Fibroblast of skin of back (primary cell): Measurements from ENCODE around the gene FBXO41.

Experiments used
- DNase-seq: peaks from one replicate; pipeline ENCODE4 v3.0.0-alpha.2; 2013

FBXO41 gene

GRCh38 chr2:73212448-73213176 lies 71.7 kb downstream of the FBXO41 start:
- DNase-seq: peak; percentile 81

- DNase-seq: no peak
Measured at GRCh38 chr2:73212098-73212447, 72.2 kb downstream of the FBXO41 start.

- DNase-seq: no peak
Measured at GRCh38 chr2:73210696-73211095, 73.6 kb downstream of the FBXO41 start.

- DNase-seq: no peak
Measured at GRCh38 chr2:73210019-73210418, 74.3 kb downstream of the FBXO41 start.

GRCh38 chr2:73208258-73208657 lies 76.0 kb downstream of the FBXO41 start:
- no peak for DNase-seq

GRCh38 chr2:73205611-73206010 lies 78.7 kb downstream of the FBXO41 start:
- DNase-seq: peak; percentile 67
